ENCODE results near the gene CEP76.
A peak's percentile ranks its signal among the peaks of the same experiment; 100 is the strongest.
"Not testable (repeated sequence)": the region's sequence is repeated elsewhere in the genome, so short reads cannot be mapped to it uniquely, and the experiment has no call there.

CEP76 gene

DNA sequence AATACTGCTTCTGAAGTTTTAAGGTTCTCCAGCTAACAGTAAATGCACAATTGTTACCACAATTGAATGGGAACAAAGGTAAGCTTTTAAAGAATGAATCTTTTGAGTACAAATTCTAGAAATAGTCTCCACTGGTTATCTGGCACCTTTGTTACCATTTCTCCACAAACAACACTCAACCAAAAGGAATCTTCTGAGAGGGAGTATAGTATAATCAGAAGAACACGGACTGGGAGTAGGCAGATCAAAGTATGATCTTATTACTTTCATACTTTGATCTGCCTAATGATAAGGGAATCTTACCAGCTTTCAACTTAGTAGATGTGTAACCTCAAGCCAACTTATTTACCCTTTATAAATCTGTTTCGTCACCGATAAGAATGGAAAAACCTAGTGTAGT is 1.4 kb downstream of the CEP76 start:
- no peak for DNase-seq

DNA sequence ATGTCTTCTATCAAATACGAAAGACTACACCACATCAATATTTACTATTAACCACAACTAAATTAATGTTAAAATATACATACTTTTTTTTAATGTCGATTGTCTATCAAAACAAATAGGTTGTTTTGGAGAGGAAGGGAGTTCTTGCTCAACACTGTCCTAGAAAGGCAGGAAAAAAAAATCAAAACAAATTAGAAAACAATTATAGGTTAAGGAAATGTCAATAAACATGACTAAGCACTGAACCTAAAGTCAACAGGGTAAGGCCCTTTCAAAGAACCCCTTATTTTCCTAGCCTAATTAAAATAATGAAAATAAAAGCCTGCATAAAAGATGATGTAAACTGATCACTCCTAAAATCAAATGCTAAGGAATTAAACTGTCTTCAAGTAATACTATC is 2.8 kb downstream of the CEP76 start:
- DNase-seq = no peak

- no peak for DNase-seq
Measured at GRCh38 chr18:12694032-12694431, 8.5 kb downstream of the CEP76 start.

DNA sequence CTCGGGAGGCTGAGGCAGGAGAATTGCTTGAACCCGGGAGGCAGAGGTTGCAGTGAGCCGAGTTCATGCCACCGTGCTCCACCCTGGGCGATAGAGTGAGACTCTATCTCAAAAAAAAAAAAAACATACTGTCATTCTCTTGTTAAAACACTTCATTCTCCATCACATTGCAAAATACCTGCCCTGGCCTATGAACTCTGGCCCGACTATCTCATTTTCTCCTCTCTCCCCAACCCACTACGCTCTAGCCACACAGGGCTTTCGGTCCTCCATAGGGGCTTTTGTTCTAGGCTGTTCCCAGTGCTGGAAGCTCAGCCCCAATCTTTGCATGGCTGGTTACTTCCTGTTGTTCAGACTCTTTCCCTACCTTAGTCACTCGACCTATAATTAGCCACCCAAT is 10.3 kb downstream of the CEP76 start:
- no peak for DNase-seq

DNA sequence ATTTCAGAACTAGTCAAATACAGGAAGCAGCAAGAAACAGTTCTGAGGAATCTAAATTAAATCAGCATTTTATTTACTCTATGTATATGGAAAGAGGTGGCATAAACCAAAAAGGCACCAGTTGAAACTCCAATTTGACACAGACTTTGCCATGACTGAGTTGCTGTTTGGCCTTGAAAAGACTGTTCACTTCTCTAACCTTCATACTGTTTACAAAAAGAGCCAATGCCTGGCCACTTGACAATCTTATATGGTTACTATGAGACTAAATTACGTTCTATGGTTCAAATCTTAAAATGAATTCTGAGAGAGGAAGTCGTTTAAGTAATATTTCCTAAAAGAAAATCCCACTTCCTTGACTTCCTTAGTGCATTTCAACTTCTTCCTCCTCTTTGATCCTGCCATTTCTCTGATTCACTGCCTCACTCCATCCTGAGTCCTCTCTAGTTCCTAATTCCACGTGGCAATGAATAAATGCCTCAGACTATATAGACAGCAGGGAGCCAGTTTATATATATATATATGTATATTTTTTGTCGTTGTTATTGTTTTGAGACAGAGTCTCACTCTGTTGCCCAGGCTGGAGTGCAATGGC is 13.2 kb downstream of the CEP76 start:
- DNase-seq = no peak

- DNase-seq = no peak
Measured at GRCh38 chr18:12686100-12686499, 16.4 kb downstream of the CEP76 start.

DNA sequence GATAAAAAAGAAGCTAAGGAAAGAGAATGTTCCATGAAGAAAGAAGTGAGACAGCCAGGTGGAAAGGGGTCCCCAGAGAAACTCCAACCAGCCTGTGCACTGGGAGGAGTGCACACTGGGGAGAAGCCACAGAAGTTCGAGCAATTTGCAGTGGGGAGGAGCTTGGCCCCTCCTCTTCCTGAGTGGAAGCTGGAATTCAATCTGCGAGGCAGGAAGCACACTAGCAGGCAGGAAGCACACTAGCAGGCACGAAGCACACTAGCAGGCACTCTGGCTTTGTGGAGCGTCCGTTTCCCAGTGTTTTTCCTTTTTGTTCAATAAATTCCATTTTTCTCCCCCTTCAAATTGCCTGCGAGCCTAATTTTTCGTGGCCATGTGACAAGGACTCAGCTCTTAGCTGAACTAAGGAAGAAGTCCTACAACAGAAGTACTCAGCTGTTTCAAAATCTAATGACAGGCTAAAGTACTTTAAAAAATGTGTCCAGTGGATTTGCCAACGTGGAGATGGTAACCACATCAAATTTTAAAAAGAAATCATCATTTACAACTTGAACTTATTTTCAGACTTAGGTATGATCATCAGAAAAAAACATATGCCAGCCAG is 23.2 kb downstream of the CEP76 start:
- no peak for DNase-seq

GRCh38 chr18:12668041-12668440 is 34.5 kb downstream of the CEP76 start:
- no peak for DNase-seq

GRCh38 chr18:12659904-12660605 is 42.5 kb downstream of the CEP76 start:
- peak; percentile 37 to 43 for DNase-seq

DNA sequence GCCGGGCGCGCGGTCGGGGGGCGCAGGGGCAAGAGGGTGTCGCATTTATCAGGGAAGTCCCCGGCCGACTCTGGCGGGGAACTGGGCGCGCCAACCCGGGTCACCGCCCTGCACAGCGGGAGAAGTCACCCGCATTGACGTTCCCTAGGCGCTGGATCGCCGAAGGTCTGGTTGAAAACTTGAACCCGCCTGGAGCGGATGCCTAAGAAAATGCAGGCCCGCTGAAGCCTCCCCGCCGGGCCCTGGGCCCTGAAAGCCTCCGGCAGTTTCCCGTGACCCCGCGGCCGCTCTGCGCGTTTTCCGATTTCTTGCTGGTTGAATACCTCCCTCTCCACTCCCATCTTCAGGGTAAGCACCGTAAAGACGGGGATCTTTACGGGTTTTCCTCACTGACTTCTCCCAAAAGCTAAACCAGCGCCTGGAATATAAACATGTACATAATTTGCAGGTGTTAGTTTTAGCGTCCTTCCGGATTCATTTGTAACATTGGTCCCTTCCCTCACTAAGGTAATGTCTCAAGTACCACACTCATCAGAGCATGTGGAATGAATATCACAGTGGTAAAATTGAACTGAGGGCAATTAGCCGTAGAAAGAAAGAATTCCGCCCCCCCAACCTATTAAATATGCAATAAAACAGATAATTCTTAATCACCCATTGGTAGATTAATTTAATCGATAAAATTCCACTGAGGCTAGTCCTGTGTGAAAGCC is 43.9 kb downstream of the CEP76 start:
- peak; percentile 23 to 38 for DNase-seq

DNA sequence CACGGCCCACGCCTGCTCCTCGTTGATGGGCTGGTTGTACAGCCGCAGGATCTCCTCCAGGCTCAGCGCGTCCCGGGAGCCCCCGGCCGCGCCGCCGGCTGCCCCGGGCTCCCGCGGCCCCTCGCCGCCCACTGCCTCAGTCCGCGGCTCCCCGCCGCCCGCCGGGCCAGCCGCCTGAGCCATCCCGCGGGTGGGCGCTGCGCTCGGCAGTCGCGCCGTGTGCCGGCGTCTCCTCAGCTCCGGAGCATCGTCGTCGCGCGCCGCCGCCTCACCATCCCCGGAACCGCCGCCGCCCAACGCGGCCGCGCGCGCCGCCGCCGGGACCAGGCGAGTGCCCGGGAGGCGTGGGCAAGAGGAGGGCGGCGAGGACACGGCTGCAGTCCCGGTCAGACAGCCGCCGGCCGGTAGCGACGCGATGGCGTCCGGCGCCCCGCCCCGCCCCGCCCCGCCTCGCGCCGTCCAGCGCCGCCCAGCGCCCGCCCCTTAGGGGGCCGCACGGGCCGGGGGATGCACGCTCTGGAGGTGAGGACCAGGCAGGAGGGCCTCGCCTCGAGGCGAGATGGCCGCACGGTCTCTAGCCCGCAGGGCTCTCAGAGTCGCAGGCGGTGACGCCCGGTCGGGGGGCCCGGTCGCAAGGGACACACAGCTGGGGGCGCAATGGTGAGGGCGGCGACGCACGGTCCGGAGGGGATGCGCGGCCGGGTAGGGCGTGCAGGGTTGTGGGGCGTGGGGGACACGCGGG is 44.7 kb downstream of the CEP76 start, which contains the start of gene SPIRE1:
TSS of gene SPIRE1 (minus strand) at position 424 of the 742 bp plus-strand sequence. CDS start at position 183, 241 bp downstream.
- DNase-seq = peak; percentile 27 to 50

DNA sequence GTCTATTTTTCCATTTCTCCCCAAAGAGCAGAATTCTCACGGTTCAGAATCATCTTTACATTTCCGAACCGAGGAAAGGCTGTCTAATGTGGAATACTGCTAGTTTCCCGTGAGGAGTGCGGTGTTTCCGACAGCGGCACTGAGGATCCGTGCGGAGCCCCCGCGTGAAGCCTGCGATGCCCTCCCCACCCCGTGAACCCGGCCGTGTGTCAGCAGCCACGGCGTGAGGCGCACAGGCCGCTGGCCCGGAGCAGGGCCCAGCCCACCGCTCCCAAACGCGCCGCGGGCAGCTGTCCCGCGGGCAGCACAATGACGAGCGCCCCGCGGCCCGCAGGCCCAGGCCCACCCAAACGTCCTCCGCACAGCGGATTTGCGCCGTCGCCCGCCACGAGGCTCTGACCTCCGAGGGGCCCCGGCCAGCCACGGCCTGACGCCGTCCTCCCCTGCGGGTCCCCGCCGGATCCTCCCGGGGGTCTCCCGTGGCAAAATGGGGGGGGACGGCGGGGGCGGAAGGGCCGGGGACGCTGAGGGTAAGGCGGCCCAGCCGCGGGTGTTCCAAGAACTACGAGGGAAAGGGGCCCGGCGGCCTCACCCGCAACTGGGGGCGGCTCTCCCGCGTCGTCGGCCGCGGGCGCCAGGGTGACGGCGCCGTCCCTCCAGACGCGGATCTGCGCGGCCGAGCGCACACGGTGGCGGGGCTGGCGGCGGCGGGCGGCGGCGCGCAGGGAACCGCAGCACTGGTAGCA is 45.4 kb downstream of the CEP76 start:
- DNase-seq = peak in 1 of 2 donors; percentile 49

DNA sequence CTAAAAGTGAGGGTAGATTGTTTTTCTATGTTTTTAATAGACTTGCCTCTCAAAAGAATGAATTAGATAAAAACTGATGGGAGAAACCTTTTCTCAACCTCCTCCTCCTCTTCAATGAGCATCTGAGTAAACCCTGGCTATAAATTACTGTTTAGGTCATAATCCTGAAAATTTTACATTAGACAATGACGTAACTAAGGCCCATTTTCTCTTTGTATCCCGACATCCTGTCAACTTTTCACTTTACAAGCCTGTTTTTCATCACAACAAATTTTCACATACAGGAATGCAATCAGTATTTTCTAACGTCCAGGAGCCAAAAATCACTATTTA is 46.0 kb downstream of the CEP76 start:
- no peak for DNase-seq

GRCh38 chr18:12654971-12655370 is 47.6 kb downstream of the CEP76 start:
- no peak for DNase-seq

DNA sequence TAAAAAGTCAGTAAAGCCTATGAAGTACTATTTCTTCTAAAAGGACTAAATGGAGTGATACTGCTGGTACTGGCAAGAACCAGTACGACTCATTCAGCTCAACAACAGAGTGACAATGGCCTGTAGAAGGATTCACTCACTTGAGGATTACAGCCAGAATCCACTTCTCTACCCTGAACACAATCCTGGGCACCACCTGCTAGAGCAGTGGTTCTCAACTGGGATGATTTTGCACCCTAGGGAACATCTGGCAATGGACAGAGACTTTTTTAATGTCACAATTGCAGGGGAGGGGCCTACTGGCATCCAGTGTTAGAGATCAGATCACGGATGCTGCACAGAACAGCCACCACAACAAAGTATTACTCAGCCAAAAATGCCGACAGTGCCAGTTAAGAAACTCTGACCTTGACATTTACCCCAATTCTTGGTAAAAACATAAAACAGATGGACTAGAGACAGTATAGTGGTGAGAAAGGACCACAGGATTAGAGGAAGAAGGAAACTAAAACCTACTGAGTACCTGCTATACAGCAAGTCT is 49.6 kb downstream of the CEP76 start:
- DNase-seq = no peak

GRCh38 chr18:12651651-12652050 is 50.9 kb downstream of the CEP76 start:
- no peak for DNase-seq

DNA sequence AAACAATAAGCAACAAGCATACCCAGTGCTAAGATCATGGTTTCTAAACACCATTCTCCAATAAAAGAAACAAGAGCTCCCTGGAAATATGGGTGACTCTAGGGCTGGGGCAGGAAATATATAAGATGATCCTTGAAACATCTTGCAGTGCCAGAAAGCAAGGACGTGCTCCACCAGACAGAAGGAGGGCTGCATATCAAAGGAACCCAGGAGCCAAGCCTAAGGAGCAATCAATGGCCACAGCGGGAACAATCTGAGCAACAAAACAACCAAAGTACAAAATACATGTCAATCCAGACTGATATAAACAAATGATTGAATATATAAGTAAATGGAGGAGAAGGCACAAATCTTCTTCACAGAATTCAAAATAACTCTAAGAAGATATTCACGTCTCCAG is 54.8 kb downstream of the CEP76 start:
- no peak for DNase-seq

GRCh38 chr18:12645751-12646203 is 56.7 kb downstream of the CEP76 start:
- no peak for DNase-seq

DNA sequence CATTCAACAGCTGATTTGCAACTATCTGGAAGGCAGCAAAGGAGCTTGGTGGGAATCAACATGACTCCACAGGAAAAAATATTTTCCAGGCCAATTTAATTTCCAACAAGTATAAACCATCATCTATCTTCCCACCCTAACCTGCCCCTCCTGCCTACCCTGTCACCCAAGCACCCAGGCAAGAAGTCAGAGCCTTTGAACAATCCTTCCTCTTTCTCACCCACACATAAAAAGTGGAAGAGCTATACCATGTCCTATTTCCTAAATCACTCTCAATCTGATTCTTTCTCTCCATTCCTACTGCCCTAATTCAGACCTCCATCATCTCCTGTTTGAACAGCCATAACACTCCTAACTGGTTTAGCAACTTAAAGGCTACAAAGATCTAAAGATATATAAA is 57.3 kb downstream of the CEP76 start:
- DNase-seq = no peak

- DNase-seq = not testable (repeated sequence)
Measured at GRCh38 chr18:12643756-12644155, 58.8 kb downstream of the CEP76 start.

GRCh38 chr18:12640881-12641200 is 61.7 kb downstream of the CEP76 start:
- DNase-seq = no peak
